Mammary epithelial cell (primary cell): Measurements from ENCODE around the gene ATP8B3.

Experiments used
- EZH2 ChIP-seq: IDR thresholded peaks from 2 replicates; pipeline ENCODE4 v1.6.1; 2012; ENCODE audit warnings: low read length, inconsistent platforms, borderline replicate concordance
- TF ChIP-seq, protein P1 (sequence below), 2 donors: IDR thresholded peaks in 1 of 2; conservative IDR thresholded peaks in 1 of 2; 2 replicates each; pipeline ENCODE4 v1.5.1; 2011 to 2012; ENCODE audit warnings: inconsistent platforms in 2 of 2, low read length in 2 of 2, mild to moderate bottlenecking in 2 of 2, control low read depth in 1 of 2, low read depth in 1 of 2; ENCODE audit not compliant: insufficient read depth in 1 of 2; ENCODE audit errors: extremely low read depth in 1 of 2

GRCh38 chr19:1823020-1823419, 10.9 kb upstream of the ATP8B3 start:
- TF ChIP-seq, protein P1, sequence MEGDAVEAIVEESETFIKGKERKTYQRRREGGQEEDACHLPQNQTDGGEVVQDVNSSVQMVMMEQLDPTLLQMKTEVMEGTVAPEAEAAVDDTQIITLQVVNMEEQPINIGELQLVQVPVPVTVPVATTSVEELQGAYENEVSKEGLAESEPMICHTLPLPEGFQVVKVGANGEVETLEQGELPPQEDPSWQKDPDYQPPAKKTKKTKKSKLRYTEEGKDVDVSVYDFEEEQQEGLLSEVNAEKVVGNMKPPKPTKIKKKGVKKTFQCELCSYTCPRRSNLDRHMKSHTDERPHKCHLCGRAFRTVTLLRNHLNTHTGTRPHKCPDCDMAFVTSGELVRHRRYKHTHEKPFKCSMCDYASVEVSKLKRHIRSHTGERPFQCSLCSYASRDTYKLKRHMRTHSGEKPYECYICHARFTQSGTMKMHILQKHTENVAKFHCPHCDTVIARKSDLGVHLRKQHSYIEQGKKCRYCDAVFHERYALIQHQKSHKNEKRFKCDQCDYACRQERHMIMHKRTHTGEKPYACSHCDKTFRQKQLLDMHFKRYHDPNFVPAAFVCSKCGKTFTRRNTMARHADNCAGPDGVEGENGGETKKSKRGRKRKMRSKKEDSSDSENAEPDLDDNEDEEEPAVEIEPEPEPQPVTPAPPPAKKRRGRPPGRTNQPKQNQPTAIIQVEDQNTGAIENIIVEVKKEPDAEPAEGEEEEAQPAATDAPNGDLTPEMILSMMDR (conservative IDR thresholded peaks at IDR 0.05 in 1 of 2, IDR thresholded peaks at IDR 0.05 in 1 of 2; ENCODE audit: extremely low read depth in 1 of 2, insufficient read depth in 1 of 2, low read depth in 1 of 2, low read length in 2 of 2), result no peak
- no peak for TF ChIP-seq EZH2
